HL-60/S4 treated with retinoic acid at 250 ng/mL for 4 days and 3 days (cell line): ENCODE measurements around the gene TNS1.
"Not testable (repeated sequence)": the region's sequence is repeated elsewhere in the genome, so short reads cannot be mapped to it uniquely, and the experiment has no call there.

Experiments
- in situ Hi-C: fragments of 300-500 bp; cut with MboI; formaldehyde crosslinking; loops from 2 replicates; pipeline ENCODE4 v1.7.0; 2022; ENCODE audit warnings: low sequenced_read_pairs

The TNS1 gene

DNA sequence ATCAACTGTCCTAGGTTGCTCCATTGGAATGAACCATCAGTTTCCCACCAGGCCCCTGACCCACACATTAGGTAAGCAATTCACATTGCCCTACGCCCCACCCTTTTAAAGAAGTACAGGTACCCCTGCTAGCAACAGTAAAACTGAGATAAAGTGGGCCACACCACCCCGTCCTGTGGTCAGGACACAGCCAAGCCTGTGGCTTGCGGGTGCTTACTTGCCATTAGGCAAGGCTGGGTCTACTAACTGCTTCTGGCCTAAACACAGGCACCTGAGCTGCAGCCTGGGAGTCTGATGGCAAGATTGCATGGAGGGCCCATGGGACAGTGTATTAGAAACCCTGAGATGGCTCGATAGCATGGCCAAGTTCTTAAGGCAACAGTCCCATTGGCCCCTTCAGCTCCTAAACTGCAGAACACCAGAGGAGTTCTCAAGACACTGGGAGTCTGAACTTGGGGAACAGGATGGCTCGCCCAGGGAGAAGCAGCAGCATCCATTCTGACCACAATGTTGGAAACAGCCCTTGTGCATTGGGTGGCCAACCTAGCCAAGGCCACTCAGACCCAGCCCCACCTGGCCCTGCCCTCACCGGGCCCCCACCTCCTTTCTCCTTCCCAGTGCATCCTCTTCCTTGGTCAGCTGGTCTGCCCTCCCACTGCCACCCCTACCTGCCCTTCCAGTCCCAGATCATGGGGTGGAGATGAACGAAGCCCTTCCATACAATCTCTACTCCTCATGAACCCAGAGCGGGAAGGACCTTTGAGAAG lies 177.1 kb downstream of the TNS1 start:
- in situ Hi-C loops = no loop called here

DNA sequence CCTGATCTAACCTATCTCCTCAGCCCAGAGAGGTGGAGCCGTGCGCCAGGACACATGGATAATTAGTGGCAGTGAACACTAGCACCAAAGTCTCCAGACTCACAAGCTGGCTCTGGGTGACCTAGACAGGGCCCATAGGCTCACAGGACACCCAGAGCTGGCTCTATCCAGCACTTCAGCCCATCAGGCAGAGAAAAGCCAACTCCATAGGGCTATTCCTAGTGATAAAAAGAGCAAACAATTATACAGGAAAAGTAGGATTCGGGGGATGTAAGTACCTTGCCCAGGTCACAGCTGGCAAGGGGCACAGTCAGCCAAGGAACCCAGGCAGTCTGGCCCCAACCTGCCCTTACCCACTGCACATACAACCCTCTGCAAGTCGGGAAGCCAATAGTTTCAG lies 178.6 kb downstream of the TNS1 start:
- in situ Hi-C loops = no loop called here

DNA sequence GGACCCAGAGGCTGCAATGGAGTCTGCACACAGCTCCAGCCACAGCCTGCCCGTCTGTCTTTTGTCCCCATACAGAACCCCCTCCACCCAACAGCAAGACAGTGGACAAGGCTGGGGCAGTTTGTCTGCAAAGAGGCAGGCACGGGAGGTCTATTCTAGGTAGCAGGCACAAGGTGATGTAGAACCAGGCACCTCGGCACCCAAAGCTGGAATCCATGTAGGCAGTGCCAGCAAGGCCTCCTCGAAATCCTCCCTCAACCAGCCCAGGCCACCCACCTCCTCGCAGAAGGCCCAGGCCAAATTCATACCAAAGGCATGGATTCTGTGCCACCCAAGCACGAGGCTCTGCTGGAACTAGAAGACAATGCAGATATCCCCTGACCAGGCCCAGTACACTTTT lies 179.2 kb downstream of the TNS1 start:
- in situ Hi-C loops = no loop called here

DNA sequence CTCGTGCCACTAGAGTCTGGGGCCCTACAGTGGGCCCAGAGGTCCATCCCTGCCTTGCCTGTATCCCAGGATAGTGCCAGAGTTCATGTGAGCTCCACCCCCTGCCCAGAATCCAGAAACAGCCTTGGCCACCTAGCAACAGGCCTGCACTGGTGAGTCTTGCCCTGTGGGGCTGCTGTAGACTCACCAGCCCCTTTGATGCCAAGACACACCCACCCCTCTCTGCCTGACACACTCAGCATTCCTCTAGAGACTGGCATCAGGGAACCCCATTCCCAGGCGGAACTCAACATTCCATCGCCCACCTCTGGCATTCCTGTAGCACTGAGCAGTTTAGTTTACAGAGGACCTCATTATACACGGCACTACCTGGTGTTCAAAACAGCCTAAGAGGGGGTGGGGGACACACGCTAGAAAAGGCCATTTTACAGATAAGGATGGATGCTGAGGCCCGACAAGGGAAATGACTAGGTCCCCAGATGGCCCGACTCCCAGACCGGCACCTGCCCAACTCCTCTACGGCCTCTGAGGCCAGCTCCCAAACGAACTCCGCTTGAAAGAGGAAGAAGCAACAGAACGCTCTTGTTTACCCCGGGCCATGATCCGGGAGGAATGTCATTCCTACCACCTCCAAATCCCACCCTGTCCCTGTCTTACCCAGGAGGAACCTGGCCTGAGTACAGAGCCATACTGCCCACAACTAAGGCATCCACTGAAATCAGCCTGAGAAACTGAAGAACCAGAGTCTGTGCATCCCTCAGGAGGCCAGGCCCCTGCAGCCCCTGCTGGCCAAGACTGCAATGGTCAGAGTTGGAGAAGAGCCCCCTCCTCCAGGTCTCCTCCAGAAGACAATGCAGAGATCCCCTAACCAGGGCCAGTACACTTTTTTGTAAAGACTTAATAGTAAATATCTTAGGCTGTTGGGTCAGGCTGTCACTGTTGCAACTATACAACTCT lies 180.2 kb downstream of the TNS1 start:
- in situ Hi-C loops = no loop called here

DNA sequence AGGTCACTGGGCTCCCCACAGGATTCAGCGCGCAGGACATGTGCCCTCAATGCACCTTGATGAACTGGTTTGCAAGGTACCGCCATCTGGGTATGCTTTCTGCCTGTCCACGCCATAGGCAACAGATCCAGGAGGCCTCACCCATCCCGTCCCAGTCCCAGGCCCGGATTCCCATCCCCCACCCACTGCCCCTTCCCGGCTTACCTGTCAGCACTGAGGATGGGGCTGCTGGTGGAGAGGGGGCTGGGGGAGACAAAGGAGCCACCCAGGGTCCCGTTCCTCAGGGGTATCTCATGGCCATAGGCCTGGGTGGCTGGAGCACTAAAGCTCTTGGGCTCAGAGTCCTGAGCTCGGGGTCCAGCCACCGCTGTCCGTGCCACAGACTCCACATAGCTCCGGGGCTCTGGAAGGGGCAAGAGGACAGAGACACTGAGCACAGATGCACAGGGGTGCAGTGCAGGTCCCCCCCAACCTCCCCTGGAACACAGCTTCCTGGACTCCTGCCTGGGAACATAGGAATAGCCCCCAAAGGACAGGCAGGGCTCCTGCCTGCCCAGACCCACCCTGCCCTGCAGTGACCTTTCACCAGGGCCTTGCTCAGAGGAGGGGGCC lies 181.2 kb downstream of the TNS1 start:
- in situ Hi-C loops = no loop called here

DNA sequence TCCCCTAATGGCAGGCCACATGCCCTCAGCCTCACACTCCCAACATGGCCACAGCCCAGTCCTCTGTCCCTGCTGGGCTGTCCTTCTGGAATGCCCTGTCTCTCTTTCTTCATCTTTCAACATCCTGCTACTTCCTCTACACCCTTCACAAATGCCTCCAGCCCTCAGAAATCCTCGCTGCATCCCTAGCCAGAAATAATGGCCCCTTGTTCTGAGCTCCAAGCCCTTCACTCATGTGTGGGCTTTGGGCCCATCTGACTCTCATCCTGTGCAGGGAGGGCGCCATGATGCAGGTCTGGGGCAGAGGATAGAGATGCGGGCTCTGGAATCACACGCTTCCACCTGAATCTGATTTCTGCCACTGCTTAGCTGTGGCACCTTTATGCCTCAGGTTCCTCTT lies 181.9 kb downstream of the TNS1 start:
- in situ Hi-C loops = no loop called here

DNA sequence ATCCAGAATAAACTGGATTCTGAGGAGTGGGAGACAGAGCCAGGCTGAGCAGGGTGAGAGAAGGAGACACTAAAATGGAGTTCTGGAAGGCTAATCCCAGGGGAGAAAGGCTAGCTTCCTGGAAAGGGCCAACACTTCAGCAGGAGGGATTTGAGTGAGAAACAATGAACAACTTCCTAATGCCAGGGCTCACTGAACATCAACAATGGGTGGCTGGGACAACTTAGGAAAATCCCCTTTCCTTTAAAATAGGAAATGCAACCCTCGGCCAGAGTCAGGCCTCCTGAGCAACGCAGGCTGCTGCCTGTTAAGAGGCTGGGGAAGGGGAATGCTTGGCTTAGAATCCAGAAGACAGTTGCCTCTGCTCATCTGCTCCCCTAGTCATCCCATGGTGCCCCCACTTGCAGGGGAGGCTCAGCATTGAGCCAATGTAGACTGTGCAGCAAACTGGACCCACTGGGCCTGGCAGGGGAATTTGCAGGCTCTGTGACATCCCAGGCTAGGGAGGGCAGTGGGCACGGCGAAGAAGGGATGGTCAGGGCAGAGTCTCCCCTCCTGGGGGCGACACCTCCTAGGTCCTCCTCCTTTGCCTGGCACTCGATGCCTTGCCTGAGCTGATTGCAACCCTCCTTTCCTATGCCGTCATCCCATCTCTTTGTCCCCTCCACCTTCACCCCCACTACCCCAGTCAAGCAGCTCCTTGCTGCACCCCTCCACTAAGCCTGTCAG lies 182.5 kb downstream of the TNS1 start:
- in situ Hi-C loops = no loop called here

DNA sequence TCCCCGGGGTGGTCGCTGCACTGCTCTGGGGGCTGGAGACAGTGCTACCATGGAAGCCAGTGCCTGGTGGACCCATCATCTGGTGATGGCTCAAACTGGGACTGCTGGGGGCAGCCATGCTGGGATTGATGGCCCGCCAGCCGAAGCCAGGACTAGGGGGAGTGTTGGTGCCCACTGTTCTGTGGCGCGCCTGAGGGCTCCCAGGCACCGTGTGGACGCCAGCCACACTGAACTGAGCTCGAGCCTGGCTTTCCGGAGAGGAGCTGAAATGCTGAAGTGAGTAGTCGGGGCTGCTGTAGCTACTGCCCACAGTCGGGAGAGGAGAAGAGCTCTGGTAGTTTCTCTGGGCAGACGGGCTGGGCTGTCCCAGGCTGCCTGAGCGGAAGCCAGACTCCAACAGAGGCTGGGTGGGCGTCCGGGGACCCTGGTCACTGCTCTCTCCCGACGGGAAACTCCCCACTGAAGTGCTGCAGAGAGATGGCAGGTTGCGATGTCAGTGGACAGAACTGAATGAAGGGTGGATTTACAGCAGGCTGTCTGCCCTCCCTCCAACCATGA lies 184.4 kb downstream of the TNS1 start:
- in situ Hi-C loops = no loop called here

DNA sequence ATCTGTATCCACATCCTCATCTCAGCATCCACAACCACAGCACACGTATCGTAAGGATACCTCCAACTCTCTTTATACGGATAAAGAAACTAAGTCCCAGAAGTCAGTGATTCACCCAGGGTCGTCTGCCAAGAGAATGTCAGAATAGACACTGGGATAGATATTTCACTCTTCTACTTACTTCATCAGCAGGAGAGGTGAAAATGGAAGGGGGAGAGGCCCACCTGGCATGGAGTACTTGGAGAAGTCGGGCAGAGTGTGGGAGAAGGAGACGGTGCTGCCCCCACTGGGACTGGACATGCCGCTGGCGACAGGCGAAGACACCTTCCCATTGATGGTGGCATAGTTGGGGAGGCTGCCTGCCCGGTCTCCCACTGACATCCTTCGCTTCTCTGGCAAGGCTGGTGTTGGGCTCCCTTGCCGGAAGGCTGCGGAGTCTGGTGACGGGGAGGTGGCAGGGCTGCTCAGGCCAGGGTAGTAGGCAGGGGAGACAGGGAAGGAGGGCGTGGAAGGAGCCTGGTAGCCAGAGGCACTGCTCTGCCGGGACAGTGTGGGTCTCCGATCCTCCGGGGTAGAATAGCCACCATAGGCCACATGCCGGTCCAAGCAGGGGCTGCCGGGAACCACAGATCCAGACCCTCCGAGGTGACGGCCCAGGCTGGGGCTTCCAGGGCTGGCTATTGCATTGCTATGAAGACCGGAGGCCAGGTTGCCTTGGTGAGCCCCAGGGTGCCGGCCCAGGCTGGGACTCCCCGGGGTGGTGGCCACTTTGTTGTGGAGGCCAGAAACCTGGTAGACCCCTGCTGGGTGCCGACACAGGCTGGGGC lies 185.1 kb downstream of the TNS1 start:
- in situ Hi-C loops = no loop called here

DNA sequence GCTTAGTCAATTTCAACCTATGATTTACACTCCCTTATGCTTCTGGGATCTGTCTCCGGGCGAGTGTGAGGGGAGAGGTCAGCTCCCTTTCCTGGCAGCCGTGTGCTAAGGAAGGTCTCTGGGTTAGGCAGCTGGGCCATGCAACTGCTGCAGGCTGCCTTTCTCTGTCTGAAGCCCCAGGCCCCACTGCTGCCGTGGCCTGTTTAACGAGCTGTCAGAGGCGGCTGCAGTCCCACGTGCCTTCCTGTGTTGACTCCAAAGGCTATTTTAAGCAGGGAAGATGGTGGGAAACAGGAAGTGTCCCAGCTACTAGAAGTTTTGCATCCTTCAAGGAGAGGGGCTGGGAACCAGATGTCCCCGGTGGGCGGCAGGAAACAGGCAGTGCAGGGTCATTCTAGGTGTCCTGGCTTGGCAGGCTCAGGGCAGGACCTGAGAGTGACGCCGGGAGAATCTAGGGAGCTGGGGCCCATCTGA lies 186.4 kb downstream of the TNS1 start:
- in situ Hi-C loops = no loop called here

DNA sequence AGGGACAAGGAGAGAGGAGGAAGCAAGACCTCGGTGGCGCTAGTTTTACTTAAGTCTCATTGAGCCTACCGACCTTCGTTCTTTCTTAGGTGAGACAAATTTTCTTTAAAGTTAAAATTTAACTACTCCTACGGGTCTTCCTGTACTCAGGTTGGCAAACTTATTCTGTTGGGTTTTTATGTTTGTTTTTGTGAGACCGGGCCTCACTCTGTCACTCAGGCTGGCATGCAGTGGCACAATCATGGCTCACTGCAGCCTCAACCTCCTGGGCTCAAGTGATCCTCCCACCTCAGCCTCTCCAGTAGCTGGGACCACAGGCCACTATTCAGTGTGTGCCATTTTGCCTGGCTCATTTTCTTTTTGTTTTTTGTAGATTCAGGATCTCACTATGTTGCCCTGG lies 189.0 kb downstream of the TNS1 start:
- in situ Hi-C loops = no loop called here

DNA sequence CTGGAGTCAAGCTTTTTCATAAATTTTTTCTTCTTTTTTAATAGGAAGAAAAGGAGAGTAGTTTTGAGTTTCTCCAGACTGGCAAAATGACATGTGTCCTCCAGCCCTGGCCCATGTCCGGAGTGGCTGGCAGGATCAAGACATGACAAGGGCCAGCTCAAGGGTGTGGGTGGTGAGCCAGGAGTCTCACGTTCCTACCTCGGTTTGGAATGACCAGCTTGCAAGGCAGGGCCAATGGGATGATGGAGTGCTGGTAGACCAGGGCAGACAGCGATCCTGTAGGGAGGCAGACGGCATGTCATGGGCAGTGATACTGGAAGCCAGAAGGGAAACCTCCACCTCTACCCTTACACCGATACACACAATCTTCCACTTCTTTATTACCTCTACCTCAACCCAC lies 190.6 kb downstream of the TNS1 start:
- in situ Hi-C loops = no loop called here

DNA sequence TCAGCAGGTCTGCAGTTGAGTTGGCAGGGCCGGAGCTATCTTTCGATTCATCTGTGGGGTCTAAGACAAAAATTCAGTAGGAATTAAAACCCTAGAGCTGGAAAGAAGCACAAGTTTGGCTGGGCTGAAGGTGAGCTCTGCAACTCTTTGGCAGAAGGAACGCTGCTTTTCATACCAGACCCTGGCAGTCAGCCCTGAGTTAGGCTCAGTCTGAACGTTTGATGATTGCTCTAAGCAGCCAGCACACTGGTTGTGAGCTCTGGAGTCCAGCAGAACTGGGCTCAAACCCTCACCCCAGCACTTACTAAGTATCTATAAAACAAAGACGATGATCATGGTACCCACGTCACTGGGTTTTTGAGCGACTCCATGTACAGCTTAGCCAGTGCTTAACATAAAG lies 192.5 kb downstream of the TNS1 start:
- in situ Hi-C loops = no loop called here

DNA sequence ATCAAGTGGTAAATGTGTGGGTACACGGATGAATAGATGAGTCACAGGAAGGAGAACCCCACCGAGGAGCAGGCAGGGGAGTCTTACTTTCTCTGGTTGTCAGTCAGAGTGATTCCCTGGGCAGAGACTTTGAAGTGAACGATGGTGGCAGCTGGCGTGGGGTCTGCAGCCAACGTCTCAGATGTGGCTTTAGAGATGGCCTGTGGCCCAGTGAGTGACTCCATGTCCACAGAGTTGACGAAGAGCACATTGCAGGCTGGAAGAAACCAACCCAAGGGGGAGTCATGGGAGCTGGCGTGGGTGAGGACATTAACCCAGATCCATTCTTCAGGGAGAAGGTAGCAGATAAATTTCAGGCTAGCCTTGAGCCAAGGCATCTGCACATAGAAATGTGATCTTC lies 193.1 kb downstream of the TNS1 start:
- in situ Hi-C loops = no loop called here

DNA sequence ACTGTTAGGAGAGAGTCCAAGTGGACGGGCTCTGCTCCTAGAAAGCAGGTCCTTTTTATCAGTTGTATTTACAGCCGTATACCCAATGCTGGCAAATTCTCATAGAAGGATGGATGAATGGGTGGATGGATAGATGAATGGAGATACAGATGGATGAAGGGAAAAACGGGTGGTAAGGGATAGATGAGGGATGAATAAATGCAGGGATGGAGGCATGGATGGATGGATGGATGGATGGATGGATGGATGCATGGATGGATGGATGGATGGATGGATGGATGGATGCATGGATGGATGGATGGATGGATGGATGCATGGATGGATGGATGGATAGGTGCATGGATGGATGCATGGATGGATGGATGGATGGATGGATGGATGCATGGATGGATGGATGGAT lies 193.8 kb downstream of the TNS1 start:
- in situ Hi-C loops = not testable (repeated sequence)

DNA sequence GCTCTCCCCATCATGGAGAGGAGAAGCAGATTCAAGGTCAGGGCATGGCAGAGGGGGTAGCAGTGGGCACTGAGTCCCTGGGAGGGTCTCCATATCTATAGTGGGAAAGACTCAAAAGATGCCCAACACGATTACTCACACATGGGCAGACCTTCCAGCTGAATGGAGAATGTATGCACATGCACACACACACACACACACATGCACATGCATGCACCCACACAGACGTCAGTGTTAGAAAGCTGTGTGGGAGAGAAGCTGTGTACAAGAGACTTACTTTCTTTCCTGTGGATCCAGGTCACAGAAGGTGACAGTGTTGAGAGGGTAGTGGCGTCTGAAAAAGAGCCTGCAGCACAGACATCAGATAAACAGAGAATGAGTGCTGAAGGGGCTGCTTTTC lies 194.5 kb downstream of the TNS1 start:
- in situ Hi-C loops = no loop called here

DNA sequence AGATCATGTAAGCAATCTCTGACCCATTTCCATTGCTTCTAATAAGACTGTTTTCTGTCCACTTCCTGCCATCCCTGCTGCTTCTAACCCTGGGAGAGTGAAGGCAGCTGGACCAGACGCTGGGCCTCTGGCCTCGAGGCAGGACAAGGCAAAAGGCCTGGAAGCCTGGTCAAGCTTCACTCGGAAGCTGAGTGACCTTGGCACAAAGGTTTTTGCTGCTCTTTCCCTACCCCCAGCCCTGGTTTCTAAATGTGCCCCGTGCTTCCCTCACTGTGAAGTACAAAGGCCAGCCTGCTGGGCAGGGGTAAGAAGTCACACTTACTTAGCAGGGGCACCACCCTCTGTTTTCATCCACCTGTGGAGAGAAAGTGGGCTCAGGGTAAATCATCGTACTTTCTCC lies 195.0 kb downstream of the TNS1 start:
- in situ Hi-C loops = no loop called here

DNA sequence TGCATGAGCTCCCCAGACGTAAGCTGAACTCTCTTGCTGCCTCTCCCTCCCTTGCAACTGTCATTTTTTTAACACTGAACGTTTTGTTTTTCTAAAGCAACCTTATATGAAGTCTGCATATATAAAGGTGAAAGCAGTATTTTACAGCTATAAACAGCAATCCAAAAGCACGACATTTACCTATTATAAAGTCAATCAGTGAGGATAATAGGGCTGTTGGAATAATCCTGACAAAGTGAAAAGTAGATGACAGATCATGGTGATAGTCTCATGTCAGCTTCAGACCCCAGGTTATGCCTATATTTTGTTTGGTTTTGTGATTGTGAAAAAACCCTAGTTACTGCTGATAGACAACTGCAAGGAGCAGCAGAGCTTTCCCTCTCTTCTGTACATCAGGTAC lies 195.8 kb downstream of the TNS1 start:
- in situ Hi-C loops = no loop called here

DNA sequence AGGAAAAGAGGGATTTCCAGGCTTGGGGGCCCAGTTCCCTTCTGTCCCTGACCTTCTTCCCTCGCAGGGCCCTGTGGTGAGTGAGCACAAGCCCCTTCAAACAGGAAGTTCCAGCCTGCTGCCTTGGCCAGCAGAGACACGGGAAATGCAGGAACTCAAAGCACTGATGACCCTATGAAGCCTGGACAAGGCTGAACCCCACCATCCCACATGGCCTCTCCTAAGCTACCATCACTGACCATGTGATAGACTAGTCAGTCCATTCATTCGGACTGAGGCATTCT lies 196.4 kb downstream of the TNS1 start:
- in situ Hi-C loops = no loop called here
